ENCODE measurements around the gene CD99L2.
"Not testable (repeated sequence)": the region's sequence is repeated elsewhere in the genome, so short reads cannot be mapped to it uniquely, and the experiment has no call there.

Gene CD99L2

DNA sequence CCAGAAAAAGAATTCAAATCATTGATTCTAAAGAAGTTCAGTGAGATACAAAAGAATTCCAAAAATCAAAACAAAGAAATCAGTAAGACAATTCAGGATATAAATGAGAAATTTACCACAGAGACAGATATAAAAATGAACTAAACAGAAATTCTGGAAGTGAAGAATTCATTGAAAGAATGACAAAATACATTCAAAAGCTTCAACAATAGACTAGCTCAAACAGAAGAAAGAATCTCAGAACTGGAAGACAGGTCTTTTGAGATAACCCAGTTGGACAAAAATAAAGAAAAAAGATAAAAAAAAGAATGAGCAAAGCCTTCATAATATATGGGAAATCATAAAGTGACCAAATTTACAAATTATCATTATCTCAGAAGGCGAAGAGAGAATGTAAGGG, 41.7 kb downstream of the CD99L2 start:
- DNase-seq (ENCODE audit: low read depth in 3 of 3), result no peak

DNA sequence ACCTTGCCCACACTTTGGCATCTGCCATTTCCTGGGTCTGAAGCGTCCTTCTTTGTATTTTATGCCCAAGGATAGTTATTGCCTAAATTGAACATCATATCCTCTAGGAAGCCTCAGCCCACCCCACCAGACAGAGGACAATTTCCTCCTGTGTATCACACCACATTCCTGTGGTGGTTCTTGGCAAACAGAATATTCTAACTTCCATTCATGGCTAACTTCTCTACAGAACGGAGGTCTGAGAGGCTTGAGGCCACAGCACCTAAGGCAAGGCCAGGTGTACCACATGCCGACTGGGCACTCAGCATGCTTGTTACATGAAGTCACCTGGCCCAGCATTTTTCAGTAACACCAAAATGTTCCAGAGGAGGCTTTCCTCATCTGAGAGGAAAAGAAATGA, 42.4 kb downstream of the CD99L2 start:
- DNase-seq (ENCODE audit: low read depth in 3 of 3), result no peak

GRCh38 chrX:150854856-150855255, 43.6 kb downstream of the CD99L2 start:
- DNase-seq (ENCODE audit: low read depth in 3 of 3), result no peak

DNA sequence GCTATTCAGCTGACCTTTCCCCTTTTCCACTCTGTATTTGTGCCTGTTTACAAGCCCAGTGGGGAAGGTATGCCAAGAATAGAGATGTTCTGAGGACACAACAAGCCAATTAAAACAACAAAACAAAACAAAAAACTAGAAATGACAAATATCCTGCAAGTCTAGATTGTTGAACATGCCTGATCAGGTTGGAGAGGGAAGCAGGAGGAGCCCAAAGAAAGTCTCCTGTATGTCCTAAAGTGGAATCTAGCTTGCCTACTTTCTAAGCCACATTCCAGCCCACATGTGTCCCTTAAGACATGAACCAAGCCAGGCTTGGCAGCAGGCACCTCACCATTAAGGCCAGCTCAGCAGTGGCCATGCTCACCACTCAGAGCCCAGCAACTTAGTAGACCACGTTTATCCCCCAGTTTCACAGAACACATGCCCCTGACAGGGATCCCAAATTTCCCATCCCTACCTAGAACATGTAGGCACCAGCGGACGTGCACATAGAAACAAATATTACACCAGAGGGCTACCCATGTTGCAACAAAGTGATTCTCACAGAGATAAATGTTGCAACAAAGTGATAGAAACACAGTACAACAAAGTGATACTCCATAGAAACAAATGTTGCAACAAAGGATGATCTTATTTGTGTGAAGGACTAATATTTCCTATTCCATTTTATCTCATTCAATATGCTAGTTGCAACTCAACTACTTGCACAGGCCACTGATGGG, 48.3 kb downstream of the CD99L2 start:
- DNase-seq (ENCODE audit: low read depth in 3 of 3), result no peak

DNA sequence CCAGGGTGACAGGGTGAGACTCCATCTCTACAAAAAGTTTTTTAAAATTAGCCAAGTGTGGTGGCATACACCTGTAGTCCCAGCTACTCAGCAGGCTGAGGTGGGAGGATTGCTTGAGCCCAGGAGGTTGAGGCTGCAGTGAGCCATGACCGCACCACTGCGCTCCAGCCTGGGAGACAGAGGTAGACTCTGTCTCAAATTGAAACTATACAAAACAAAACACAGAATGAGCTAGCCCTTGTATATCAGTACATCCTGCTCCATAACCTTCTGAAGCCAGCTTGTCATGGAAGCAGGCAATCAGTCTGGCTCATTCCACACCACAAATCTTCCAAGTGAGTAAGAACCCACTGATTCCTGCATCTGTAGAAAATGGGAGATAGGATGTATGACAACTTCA, 49.0 kb downstream of the CD99L2 start:
- DNase-seq (ENCODE audit: low read depth in 3 of 3), result no peak

DNA sequence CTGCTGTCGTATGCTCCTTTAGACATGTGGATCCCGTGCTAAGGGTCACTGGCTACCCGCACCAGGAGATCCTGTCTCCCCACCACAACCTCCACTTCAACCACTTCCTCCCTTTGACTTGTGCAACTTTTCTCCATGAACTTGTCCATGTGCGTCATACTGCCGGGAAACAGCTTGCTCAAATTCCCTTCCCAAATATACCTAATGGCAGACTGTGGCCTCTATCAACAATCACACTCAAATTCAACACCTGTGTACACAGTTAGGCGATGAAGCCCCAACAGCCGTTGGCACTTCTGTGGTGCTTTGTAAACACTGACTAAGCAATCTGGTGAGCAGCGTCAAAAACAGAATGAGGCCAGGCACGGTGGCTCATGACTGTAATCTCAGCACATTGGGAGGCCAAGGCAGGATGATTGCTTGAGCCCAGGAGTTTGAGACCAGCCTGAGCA, 49.5 kb downstream of the CD99L2 start:
- no peak for DNase-seq (ENCODE audit: low read depth in 3 of 3)

DNA sequence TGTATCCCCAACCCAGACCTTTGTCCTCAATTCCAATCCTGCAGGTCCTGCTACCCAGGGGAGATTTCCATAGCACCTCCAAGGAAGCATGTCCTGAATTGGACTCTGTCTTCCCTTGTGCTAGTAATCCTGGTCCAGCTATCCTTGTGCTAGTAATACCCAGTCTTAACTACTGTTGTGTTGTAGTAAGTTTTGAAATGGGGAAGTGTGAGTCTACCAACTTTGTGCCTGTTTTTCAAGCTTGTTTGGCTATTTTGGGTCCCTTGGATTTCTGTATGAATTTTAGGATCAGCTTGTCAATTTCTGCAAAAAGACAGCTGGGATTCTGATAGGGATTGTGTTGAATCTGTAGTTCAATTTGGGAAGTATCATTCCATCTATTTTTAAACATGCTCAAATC, 51.4 kb downstream of the CD99L2 start:
- DNase-seq (ENCODE audit: low read depth in 3 of 3), result no peak

GRCh38 chrX:150846130-150846529, 52.3 kb downstream of the CD99L2 start:
- no peak for DNase-seq (ENCODE audit: low read depth in 3 of 3)

- DNase-seq (ENCODE audit: low read depth in 3 of 3), result no peak
Observed at GRCh38 chrX:150845091-150845490, 53.4 kb downstream of the CD99L2 start.

GRCh38 chrX:150844016-150844415, 54.5 kb downstream of the CD99L2 start:
- DNase-seq (ENCODE audit: low read depth in 3 of 3), result no peak

DNA sequence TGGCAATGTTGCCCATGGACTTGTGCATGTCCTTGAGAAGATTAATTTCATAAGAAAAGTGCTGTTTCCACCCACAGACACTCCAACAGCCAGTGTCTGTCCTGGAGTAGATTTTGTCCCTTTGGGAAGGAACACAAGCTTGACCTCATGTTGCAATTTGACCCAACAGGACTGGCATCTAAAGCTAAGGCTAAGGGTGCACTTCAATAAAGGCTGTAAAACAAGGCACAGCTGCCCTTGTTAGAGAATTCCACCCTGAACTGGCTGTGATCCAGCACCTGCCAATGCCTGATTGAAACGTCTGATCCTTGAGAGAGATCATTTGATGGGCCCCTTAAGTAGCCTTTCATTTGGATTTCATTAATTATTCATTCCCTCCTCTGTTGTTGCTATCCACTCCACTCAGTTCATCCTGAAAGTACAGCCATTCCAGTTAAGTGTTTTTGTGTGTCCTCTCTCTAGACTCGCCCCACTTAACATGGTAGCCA, 56.2 kb downstream of the CD99L2 start:
- no peak for DNase-seq (ENCODE audit: low read depth in 3 of 3)

DNA sequence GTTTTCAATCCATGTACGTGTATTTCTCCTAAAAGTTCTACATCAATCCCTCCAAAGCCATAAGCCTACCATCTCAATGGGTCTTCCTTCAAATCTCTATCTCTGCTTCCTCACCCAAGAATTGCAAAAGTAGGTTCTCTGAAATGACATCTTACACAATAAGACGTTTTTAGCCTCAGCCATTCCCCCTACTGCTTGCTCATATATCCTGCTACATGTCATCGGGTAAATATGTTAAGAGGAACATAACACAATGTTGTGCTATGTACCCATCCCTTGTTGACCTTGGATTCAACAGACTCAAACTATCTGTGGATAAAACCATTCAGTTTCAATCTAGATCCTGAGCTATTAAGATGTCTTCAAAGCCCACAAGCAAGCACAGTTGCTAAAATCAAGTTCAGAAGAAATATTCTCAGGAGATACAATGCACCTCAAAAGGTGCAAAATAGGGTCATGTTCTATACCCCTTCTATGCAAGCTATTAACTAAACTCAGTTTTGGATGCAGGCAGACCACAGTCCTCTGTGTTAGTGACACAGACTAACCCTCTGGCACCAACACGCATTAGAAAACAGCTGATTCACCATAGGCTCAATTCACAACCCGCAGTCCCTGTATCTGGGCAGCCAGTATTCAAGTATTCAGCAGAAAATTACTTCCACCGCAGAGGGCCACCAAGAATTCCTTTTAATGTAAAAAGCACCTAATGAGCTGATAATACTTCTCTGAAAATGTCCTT, 56.8 kb downstream of the CD99L2 start:
- no peak for DNase-seq (ENCODE audit: low read depth in 3 of 3)

DNA sequence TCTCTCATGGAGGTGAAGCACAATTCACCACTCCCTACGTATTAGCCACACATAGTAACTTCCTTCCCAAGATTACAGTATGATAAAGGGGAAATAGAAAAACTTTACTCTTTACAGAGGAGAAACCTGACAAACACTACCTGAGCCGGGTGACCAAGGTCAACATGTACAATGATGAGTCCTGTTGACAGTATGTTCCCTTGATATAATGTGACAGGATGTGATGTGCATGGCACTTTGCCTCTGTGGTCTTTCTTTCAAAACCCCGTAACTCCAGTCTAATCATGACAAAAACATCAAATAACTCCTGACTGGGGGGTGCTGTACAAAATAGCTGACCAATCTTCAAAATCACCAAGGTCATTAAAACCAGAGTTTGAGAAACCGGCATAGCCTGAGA, 60.6 kb downstream of the CD99L2 start:
- DNase-seq (ENCODE audit: low read depth in 3 of 3), result no peak

GRCh38 chrX:150834695-150835094, 63.8 kb downstream of the CD99L2 start:
- no peak for DNase-seq (ENCODE audit: low read depth in 3 of 3)

DNA sequence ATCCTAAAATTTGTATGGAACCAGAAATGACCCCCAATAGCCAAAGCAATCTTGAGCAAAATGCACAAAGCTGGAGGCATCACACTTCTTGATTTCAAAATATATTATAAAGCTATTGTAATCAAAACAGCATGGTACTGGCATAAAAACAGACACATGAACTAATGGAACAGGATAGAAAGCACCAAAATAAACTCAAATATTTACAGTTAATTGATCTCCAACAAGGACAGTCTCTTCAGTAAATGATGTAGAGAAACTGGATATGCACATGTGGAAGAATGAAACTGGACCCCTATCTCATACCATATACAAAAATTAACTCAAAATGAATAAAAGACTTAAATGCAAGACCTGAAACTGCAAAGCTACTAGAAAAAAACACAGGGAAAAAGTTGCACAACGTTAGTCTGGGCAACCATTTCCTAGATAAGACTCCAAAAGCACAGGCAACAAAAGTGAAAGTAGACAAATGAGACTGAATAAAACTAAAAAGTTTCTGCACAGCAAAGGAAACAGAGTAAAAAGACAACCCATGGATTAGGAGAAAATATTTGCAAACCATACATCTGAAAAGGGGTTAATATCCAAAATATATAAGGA, 64.9 kb downstream of the CD99L2 start:
- no peak for DNase-seq (ENCODE audit: low read depth in 3 of 3)

DNA sequence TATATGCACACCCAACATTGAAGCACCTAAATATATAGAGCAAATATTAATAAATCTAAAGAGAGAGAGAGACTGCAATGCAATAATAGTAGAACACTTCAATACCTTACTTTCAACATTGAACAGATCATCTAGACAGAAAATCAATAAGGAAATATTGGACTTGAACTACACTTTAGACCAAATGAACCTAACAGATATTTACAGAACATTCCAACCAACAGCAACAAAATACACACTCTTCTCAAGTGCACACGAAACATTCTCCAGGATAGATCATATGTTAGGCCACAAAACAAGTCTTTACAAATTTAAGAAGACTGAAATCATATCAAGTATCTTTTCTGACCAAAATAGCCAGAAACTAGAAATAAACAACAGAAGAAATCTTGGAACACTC, 66.6 kb downstream of the CD99L2 start:
- no peak for DNase-seq (ENCODE audit: low read depth in 3 of 3)

DNA sequence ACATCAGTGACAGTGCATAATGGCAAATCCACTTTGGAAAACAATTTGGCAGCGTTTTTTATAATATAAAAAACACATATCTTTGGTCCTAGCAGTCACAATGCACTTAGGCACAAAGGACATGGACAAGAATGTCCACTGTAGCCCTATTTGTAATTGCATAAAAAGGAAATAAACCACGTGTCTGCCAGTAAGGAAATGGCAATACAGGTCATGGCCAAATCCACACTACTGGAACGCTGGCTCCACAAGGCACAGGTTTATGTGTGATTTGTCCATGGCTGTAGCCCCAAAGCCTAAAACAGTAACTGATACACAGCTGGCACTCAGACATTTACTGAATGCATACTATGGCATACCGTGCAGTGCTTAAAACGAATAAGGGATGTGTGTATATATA, 69.7 kb downstream of the CD99L2 start:
- no peak for DNase-seq (ENCODE audit: low read depth in 3 of 3)

DNA sequence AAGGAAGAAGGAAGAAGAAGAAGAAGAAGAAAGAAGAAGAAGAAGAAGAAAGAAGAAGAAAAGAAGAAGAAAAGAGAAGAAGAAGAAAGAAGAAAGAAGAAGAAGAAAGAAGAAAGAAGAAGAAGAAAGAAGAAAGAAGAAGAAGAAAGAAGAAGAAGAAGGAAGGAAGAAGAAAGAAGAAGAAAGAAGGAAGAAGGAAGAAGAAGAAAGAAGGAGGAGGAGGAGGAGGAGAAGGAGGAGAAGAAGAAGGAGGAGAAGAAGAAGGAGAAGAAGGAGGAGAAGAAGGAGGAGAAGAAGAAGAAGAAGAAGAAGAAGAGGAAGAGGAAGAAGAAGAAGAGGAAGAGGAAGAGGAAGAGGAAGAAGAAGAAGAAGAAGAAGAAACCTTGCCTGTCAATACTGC, 74.1 kb downstream of the CD99L2 start:
- not testable (repeated sequence) for DNase-seq (ENCODE audit: low read depth in 3 of 3)

- DNase-seq (ENCODE audit: low read depth in 3 of 3), result not testable (repeated sequence)
Observed at GRCh38 chrX:150823826-150824225, 74.6 kb downstream of the CD99L2 start.

DNA sequence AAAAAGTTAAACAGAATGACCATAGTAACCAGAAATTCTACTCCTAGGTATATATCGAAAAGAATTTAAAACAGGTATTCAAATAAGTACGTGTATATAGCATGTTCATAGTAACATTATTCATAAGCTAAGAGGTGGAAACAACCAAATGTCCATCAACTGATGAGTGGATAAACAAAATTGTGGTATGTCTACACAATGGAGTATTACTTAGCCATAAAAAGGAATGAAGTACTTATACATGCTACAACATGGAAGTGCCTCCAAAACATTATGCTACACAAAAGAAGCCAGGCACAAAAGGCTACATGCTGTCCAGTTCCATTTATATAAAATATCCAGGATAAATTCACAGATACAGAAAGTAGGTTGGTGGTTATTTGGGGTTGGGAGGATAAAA, 76.5 kb downstream of the CD99L2 start:
- DNase-seq (ENCODE audit: low read depth in 3 of 3), result no peak

DNA sequence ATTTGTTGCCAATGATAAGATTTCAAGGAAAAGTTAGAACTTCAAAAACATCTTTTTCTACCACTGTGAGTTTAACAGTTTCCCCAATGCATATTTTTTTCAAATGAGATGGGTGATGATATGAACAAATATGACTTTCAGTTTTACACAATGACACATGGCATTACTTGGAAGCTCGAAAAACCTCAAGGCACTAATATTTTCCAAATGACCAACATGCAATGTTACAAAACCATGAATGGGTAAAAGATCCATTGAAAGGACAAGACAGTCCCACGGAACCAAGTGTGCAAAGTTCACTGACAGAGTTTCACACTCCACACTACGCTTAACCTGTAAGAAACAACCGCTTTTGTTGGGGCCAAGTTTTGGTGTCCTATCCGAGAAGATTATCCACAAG, 84.5 kb downstream of the CD99L2 start:
- no peak for DNase-seq (ENCODE audit: low read depth in 3 of 3)

GRCh38 chrX:150806827-150807226, 91.6 kb downstream of the CD99L2 start:
- DNase-seq (ENCODE audit: low read depth in 3 of 3), result no peak

DNA sequence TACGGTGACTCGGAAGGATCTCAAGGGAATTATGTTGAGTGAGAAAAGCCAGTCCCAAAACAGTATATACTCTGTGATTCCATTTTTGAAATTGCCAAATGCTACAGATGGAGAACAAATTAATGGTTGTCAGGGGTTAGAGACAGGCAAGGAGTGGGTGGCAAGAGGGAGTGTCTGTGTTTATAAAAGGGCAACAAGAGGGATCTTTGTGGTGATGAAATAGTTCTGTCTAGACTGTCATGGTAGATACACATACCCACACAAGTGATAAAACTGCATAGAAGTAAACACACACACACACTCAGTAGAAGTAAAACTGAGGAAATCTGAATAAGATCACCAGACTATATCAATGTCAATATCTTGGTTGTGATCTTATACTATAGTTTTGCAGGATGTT, 92.7 kb downstream of the CD99L2 start:
- no peak for DNase-seq (ENCODE audit: low read depth in 3 of 3)
